ENCODE results near the gene MUS81. TPM values are rescaled to one million over a fixed set of nuclear protein-coding genes. Genes with fewer than 3 reads are reported as not detected.

MUS81 gene
- total and polyA plus RNA-seq, 10 of the 15 experiments (the other 5 are each of a cell fraction or from before 2014, with no cell fraction given), result 11.8 to 76.1 (median 48.4) TPM

DNA sequence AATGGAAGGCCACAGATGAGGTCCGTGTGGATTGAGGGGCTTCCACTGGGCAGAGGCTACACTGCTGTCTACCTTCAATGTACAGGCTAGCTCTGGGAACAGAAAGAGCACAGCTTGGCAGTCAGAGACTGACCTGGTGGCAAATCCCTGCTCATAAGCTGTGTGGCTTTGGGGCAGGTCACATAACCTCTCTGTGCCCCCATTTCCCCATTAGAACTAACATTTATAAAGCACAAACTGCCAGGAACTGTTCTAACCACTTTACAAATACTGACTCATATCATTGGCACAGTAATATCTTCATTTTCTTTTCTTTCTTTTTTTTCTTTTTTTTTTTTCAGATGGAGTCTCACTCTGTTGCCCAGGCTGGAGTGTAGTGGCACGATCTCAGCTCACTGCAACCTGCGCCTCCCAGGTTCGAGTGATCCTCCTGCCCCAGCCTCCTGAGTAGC is 36.8 kb downstream of the MUS81 start:
- Histone ChIP-seq H3K9ac (ENCODE audit: control insufficient read depth, insufficient read depth, low read length) (no peak overlapping the region), H4K20me1 (ENCODE audit: control insufficient read depth, insufficient read depth) (no peaks in the 10 kb centered on the region), H3K4me1 (ENCODE audit: control insufficient read depth, insufficient read depth, low read length) (peaks cover 20% of the 10 kb centered on the region), H3K4me2 (ENCODE audit: control insufficient read depth, insufficient read depth) (no peak overlapping the region), H3K27ac (ENCODE audit: control insufficient read depth, insufficient read depth) (no peak overlapping the region), H3K9me3 (replicated peaks; ENCODE audit: control insufficient read depth, insufficient read depth, low read length) (no peaks in the 10 kb centered on the region), H3K79me2 (ENCODE audit: control insufficient read depth, insufficient read depth, low read length) (peaks cover 31% of the 10 kb centered on the region), H3K27me3 (replicated peaks in 1 of 2; ENCODE audit: control insufficient read depth in 2 of 2, insufficient read depth in 2 of 2, low read length in 1 of 2) (no peaks in the 10 kb centered on the region), H3K4me3 (no peak overlapping the region), H3K36me3 (ENCODE audit: control insufficient read depth in 2 of 2, insufficient read depth in 2 of 2, low read length in 1 of 2) (no peaks in the 10 kb centered on the region), H2AFZ (ENCODE audit: control insufficient read depth, low read depth, low read length) (no peak overlapping the region)
- intact Hi-C loops (cut with micrococcal nuclease; ENCODE audit: unreplicated experiment) (loop anchor here (10.0 kb wide), 1 partner anchor 238 kb away; no protein-coding TSS in a partner anchor), in situ Hi-C loops (cut with MboI) (no loop called here)
- no peak for FAIRE-seq
- BruUV-seq (replicated peaks), result no TSS peak
- POLR2A ChIA-PET, result interaction anchor here (0.6 to 3.6 kb wide), 6 partner anchors 8 to 259 kb away, joined by 3 to 62 read pairs (median 4); partner anchors contain the start of genes CCDC85B, FIBP and SIPA1
- CTCF ChIA-PET, result interaction anchor here (1.1 to 6.5 kb wide), 6 partner anchors 7 to 185 kb away, joined by 3 to 67 read pairs (median 8); partner anchors contain the start of genes CCDC85B, FIBP and KAT5
- no peak for DNase-seq (ENCODE audit: low read depth, low spot score)
- SMC1A ChIA-PET (ENCODE audit: uncharacterized antibody, unreplicated experiment), result interaction anchor here (1.1 to 1.7 kb wide), 2 partner anchors 9 to 31 kb away, joined by 3 to 6 read pairs; no protein-coding TSS in a partner anchor
- RAD21 ChIA-PET (ENCODE audit: unreplicated experiment), result no interaction called here
- no peak for ATAC-seq
- 76% methylated on average over 4 of the region's 4 CpGs for WGBS (ENCODE audit: insufficient coverage, insufficient replicate concordance, low lambda C conversion rate, missing lambda C conversion rate)
- TF ChIP-seq BCLAF1 (IDR thresholded peaks at IDR 0.05) (no peak), NFYA (IDR thresholded peaks at IDR 0.05; ENCODE audit: borderline replicate concordance, low read depth, low read length) (no peak), HDGF (IDR thresholded peaks at IDR 0.05) (no peak), MEF2A (IDR thresholded peaks at IDR 0.05; ENCODE audit: insufficient read depth, low read depth, low read length) (no peak), IKZF1 (conservative IDR thresholded peaks at IDR 0.05) (no peak), TAF1 (IDR thresholded peaks at IDR 0.05; ENCODE audit: borderline replicate concordance, low read depth, low read length) (no peak), PAX5 (IDR thresholded peaks at IDR 0.05; ENCODE audit: borderline replicate concordance, low read depth, low read length) (no peak)
- TF ChIP-seq, protein P1, sequence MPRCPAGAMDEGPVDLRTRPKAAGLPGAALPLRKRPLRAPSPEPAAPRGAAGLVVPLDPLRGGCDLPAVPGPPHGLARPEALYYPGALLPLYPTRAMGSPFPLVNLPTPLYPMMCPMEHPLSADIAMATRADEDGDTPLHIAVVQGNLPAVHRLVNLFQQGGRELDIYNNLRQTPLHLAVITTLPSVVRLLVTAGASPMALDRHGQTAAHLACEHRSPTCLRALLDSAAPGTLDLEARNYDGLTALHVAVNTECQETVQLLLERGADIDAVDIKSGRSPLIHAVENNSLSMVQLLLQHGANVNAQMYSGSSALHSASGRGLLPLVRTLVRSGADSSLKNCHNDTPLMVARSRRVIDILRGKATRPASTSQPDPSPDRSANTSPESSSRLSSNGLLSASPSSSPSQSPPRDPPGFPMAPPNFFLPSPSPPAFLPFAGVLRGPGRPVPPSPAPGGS (IDR thresholded peaks at IDR 0.05; ENCODE audit: borderline replicate concordance, insufficient read depth, low read depth, low read length, poor library complexity, severe bottlenecking), result no peak
- TF ChIP-seq, protein P2, sequence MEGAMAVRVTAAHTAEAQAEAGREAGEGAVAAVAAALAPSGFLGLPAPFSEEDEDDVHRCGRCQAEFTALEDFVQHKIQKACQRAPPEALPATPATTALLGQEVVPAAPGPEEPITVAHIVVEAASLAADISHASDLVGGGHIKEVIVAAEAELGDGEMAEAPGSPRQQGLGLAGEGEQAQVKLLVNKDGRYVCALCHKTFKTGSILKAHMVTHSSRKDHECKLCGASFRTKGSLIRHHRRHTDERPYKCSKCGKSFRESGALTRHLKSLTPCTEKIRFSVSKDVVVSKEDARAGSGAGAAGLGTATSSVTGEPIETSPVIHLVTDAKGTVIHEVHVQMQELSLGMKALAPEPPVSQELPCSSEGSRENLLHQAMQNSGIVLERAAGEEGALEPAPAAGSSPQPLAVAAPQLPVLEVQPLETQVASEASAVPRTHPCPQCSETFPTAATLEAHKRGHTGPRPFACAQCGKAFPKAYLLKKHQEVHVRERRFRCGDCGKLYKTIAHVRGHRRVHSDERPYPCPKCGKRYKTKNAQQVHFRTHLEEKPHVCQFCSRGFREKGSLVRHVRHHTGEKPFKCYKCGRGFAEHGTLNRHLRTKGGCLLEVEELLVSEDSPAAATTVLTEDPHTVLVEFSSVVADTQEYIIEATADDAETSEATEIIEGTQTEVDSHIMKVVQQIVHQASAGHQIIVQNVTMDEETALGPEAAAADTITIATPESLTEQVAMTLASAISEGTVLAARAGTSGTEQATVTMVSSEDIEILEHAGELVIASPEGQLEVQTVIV (IDR thresholded peaks at IDR 0.05; ENCODE audit: borderline replicate concordance, partially characterized antibody), result no peak
- TF ChIP-seq, protein P3, sequence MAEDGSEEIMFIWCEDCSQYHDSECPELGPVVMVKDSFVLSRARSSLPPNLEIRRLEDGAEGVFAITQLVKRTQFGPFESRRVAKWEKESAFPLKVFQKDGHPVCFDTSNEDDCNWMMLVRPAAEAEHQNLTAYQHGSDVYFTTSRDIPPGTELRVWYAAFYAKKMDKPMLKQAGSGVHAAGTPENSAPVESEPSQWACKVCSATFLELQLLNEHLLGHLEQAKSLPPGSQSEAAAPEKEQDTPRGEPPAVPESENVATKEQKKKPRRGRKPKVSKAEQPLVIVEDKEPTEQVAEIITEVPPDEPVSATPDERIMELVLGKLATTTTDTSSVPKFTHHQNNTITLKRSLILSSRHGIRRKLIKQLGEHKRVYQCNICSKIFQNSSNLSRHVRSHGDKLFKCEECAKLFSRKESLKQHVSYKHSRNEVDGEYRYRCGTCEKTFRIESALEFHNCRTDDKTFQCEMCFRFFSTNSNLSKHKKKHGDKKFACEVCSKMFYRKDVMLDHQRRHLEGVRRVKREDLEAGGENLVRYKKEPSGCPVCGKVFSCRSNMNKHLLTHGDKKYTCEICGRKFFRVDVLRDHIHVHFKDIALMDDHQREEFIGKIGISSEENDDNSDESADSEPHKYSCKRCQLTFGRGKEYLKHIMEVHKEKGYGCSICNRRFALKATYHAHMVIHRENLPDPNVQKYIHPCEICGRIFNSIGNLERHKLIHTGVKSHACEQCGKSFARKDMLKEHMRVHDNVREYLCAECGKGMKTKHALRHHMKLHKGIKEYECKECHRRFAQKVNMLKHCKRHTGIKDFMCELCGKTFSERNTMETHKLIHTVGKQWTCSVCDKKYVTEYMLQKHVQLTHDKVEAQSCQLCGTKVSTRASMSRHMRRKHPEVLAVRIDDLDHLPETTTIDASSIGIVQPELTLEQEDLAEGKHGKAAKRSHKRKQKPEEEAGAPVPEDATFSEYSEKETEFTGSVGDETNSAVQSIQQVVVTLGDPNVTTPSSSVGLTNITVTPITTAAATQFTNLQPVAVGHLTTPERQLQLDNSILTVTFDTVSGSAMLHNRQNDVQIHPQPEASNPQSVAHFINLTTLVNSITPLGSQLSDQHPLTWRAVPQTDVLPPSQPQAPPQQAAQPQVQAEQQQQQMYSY (CRISPR knock-in tag; IDR thresholded peaks at IDR 0.05), result no peak
- TF ChIP-seq, protein P4, sequence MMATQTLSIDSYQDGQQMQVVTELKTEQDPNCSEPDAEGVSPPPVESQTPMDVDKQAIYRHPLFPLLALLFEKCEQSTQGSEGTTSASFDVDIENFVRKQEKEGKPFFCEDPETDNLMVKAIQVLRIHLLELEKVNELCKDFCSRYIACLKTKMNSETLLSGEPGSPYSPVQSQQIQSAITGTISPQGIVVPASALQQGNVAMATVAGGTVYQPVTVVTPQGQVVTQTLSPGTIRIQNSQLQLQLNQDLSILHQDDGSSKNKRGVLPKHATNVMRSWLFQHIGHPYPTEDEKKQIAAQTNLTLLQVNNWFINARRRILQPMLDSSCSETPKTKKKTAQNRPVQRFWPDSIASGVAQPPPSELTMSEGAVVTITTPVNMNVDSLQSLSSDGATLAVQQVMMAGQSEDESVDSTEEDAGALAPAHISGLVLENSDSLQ (IDR thresholded peaks at IDR 0.05), result no peak
